GM19023 (cell line): ENCODE measurements around the gene SUPT7L.

ENCODE experiments used
- ATAC-seq: cut with Tn5 transposase; IDR thresholded peaks from one replicate; pipeline ENCODE4 v1.9.1; 2021; ENCODE audit warnings: mild to moderate bottlenecking, moderate library complexity; ENCODE audit not compliant: unreplicated experiment

Gene SUPT7L, protein sequence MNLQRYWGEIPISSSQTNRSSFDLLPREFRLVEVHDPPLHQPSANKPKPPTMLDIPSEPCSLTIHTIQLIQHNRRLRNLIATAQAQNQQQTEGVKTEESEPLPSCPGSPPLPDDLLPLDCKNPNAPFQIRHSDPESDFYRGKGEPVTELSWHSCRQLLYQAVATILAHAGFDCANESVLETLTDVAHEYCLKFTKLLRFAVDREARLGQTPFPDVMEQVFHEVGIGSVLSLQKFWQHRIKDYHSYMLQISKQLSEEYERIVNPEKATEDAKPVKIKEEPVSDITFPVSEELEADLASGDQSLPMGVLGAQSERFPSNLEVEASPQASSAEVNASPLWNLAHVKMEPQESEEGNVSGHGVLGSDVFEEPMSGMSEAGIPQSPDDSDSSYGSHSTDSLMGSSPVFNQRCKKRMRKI

DNA sequence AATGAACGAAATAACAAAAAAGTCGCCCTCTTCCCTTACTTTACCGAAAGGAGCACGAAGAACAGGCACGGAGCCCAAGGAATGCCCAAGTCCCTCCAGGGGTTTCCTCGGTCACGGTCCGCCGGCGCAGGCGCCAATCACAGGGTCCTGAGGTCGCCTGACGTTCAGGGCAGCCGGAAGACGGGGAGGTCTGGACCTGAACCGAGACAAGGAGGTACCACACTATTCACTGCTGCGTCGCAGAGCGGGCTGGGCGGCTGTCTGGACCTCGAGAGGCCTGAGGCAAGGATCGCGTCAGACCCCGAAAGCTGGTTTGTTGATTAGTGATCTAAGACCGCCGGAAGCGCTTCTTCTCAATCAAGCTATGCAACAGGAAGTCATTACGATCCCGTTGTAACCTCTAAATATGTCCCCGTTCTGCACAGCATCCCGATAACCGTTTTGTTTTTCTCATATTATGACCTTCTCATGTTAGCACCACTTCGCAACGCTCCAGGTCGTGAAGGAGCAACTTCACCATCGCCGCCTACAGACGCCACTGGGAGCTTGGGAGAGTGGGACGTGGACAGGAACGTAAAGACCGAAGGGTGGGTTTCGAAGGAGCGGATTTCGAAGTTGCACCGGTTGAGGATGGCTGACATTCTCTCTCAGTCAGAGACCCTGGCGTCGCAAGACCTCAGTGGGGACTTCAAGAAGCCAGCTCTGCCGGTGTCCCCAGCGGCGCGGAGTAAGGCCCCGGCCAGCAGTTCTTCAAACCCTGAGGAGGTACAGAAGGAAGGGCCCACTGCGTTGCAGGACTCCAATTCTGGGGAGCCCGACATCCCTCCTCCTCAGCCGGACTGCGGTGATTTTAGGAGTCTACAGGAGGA, at the start of gene SUPT7L, which contains the start of gene SLC4A1AP:
Gene SUPT7L (minus strand): TSS at position 330 of the 869 bp plus-strand sequence. CDS start 1,422 bp downstream, outside the sequence.
Gene SLC4A1AP (plus strand): TSS at position 605 of the 869 bp plus-strand sequence. CDS start 26 bp downstream, at position 631.
- ATAC-seq = peak; percentile 70

DNA sequence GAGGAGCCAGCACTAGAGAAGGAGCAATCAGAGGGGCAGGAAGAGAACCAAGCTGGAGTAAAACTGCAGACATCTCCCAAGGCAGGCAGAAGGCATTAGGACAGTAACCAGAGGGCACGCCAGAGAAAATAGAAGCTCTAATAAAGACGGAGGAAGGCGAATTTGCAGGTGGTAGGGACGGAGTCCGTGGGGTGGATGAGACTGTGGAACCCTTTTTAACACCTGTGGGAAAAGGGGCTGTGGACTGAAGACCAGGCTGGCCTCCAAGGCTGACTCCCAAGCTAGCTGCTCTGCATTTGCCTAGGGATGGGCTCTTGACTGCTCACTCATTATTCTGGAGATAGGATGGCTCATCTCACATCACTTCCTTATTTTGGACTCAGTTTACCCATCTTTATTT, 49.8 kb upstream of the SUPT7L start:
- no peak for ATAC-seq

DNA sequence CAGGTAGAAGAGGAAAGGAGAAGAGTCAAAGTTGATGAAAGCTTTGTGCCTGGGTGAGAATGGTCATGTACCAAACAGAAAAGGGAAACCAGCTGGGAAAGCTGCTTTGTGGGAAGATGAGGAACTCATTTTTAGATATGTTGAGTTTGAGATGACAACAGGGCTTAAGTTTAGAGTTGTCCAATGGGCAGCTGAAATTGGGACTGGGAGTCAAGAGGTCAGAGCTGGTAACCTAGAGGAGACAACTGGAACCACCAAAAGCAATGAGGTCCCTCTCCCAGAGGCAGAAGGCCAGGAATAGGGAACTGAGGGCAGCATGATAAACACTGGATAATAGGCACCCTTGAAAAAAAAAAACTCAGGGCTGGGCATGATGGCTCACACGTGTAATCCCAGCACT, 49.1 kb upstream of the SUPT7L start:
- no peak for ATAC-seq

DNA sequence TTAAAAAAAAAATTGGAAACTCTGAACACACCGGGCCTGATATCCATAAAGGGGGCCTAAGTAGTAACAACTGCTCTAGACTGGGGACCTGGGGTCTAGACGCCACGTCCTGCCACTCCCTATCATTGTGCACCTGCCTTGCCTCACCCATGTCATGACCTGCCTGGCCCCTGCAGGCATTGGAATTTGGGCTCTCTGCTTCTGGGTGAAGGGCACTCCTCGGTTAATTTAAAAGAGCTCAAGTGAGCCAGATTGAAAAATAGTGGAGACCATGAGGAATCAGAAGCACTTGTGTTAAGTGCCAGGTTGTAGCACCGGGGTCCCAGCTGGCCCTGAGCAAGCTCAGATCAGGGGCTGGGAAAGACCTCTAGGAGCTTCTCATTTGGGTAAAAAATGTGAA, 48.4 kb upstream of the SUPT7L start:
- ATAC-seq = no peak

DNA sequence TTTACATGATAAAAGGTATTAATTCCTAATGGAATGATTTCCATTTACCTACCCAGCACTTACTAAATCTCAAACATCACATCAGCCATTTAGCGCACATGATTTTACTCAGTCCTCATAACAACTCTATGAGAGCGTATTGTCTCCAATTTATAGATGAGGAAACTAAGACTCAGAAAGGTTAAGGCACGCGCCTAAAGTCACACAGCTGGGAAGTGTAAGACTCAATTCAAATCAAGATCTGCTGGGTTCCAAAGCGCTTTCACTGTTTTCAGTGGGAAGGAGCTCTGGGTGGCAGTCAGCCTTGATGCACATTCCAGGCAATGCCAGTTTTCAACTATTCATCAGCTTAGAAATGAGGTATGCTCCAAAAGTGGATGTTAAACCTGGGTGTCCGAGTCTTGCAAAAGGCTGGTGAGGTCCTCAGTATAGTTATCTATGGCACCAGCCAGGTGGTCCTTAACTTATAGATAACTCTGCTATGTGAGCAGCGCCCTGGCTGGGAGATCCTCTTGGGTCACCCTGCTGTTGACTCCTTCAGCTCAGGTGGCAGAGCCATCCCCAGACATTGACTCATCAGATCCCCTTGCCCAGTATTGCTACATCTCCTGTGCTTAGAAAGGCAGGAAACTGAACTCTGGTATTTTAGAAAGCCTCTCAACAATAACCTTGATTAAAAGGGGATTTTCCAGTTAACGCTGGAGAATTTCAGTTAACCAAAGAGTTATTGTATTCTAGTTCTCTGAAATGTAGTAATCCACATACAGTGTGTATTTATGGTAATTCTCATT, 47.4 kb upstream of the SUPT7L start:
- ATAC-seq = no peak

DNA sequence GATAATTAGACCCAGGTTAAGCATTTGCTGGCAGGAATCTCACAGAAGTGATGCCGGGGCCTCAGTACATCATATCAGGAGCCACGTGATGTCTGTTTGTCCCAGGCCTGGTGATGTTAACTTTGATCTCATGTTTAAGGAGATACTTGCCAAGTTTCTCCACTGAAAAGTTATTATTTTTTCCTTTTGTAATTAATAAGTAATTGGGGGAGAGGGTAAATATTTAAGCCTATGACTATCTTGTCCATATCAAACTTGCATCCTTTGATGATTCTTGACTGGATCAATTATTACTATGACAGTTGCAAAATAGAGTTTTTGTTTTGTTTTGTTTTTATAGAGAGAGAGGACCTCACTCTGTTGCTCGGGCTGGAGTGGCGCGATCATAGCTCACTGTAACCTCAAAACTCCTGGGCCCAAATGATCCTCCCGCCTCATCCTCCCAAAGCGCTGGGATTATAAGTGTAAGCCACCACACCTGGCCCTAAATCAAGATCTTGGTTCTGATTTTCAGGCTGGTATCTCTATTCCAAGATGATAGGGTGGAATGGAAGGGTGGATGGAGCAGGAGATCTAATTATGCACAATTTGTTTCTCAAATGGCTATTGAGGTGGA, 46.7 kb upstream of the SUPT7L start:
- ATAC-seq = no peak

DNA sequence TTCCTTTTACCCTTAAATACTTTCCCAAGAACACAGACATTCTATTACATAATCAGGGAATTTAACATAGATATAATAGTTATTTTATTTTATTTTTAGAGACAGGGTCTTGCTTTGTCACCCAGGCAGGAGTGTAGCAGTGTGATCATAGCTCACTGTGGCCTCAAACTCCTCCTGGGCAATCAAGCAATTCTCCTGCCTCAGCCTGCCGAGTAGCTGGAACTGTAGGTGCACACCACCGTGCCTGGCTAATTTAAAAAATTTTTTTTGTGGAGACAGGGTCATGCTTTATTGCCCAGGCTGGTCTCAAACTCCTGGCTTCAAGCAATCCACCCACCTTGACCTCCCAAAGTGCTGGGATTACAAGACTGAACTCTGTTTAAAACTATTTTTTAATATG, 45.9 kb upstream of the SUPT7L start:
- ATAC-seq = no peak

DNA sequence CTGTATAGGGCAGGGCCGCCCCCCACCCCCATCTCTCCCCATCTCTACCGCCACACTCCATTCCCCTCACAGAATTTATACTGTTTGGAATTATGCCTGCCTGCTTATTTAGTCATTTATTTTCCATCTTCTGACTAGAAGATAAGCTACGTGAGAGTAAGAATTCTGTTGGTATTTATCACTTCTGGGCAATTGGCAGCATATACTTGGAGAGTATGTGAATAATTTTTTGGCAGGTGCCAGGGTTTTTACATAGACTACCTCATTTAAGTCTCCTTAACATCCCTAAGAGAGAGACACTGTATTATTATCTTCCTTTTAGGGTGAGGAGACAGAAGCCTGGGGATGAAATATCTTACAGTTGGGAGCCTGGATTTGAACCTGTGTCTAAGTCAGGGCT, 45.3 kb upstream of the SUPT7L start:
- ATAC-seq = no peak

DNA sequence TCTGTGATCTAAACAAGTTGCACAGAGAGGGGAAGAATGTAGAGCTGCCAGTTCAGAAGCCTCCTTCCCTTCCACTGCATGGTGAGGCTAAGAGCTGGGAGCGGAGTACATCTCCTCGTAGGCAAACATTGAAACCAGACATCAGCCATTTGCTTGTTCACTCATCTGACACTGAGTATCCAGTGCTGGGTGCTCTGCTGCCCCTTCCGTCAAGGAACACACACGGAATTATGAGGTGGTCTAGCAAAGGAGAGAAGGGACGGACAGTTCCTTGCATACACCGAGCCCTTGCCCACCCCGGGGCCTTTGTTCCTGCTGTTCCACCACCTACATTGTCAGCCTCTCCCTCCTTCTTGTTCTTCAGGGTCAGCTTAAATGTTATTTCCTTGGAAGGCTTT, 44.8 kb upstream of the SUPT7L start:
- no peak for ATAC-seq

DNA sequence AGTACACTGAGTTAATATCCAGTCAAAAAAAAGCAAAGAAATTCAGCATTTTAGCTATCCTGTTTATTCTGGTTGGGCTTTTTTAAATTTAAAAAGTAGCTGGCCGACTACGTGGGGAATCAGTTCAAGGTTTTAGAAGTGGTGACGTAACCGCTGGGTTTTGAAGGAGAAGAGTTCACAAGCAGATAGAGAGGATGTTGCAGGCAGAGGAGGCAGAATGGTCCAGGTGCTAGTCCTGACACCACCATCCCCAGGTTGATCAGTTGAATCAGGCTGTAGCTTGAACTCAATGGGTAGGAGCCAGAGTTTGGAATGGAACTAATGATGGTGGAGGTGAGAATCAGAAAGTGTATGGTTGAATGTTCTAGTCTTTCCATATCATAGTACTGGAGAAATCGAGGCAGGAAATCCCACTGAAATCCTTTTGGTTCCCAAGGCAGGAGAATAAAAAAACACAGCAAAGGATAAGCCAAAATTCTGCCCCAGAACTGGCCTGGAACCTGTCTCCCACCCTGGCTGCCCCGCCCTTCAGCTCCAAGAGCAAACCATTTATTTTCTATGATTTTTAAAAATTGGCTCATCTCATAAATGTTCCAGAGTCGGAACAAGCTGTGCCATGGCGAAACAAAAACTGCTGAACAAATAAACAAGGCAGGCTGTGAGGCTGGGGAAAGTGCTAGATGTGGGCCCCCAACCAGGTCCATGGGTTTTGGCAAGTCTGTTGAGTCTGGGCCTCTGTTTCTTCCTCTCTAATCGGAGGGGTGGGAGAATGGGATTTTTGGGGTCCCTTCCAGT, 44.2 kb upstream of the SUPT7L start:
- ATAC-seq = no peak

DNA sequence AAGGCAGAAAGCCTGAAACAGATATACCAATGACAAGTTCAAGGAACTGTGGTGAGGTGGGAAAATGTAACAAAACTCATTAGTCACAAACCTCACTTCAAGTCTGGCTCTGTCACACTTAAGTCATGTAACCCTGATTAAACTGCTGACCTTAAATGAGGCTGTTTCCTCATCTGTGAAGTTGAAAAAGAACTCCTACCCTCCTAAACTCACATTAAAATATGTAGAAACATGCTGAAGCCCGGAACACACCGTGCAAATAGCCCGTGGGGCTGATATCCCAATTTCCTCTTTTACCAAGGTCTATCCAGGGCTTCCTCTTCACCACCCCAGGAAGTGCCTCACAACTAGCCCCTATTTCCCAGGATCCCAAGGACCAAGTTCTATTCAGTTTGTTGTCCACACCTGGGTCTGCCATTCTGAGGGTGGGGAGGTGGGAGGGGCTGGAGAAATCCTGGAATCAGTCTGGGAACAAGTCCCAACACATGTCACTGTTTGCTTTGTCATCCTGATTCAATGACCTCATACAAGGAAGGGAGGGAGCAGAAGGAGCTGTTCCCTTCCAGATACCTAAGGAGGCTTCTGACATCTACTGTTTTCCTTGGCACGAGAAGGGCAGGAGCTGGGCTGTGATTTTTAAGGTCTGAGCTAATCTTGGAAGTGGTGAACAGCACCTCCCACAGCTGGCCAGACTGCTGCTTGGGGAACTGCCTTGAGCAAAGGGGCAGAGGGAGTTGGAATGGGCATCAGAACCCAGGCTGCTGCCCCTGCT, 42.6 kb upstream of the SUPT7L start:
- ATAC-seq = no peak

DNA sequence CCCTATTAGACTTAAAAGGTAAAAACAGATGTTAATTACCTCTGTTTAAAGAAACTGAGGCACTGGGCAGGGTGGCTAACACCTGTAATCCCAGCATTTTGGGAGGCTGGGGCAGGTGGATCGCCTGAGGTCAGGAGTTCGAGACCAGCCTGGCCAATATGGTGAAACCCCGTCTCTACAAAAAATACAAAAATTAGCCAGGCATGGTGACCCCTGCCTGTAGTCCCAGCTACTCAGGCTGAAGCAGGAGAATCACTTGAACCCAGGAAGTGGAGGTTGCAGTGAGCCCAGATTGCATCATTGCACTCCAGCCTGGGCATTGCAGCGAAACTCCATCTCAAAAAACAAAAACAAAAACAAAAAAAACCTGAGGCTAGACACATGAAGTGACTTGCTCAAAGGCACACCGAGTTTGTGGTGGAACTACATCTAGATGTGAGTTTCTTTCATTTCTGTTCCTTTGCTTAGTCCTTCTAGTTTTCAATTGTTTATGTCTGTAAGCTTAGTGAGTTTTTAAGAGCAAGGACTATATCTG, 41.0 kb upstream of the SUPT7L start:
- no peak for ATAC-seq

DNA sequence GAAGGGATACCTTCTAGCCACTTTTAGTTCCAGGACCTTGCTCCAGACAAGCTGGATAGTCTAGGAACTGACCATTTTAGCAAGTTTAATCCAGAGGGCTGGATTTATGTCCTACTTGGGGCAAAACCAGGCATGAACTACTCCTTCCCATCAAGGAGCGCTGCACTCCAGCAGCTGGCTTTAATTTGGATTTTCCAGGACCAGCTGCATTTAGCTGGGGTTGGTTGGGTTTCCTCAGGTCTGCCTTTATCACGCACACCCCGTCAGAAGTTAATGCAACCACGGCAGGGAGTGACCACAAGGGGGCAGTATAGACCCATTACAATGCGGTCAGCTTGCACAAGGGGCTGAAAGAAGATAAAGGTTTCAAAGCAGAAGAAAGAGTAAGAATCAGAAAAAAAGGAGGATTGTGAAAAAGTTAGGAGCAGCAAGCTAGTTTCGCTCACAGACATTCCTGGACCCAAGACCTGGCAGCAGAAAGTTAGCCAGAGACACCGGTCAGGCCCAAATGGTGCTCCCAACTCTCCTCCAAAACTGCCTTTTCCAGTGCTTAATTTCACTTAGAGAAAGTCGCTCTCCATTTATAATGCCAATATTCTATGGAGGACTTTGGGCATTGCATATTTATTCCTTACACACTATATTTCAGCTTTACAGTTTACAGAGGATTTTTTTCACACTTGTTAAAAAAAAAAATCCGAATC, 40.4 kb upstream of the SUPT7L start:
- ATAC-seq = no peak

DNA sequence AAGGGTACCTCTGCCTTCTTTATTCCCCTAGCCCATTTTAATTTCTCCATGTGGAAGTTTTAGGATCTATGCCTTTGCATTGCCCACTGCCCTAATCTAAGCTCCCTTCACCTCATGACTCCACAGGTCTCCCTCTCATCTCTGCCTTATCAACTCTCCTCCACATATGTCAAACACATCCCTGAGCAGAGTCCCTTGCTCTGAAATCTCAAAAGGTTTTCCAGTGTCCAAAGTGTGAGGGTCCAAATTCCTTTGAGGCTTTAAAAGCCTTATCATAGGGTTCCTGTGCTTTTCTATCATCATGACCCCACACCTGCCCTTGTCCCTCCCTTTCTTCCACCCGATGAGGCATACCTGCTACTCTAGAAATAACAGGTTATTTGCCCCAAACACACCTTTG, 38.9 kb upstream of the SUPT7L start:
- ATAC-seq = no peak

DNA sequence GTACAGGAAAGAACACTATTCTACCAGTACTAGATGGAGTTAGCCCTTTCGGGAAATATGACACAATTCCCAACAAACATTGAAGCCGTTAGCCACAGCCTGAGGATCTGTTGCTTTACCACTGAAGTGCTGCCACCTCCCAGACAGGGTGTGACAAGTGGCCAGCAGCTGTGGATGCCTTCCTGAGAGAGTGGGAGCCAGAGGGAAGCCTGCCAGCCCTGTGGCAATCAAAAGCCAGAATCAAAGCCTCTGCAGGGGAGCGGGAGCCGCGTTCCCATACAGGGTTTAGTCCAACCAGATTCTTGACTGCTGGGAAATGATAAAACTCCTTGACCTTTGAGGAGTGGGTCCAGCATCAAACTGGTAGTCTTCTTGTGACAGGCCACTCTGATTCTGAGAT, 38.3 kb upstream of the SUPT7L start:
- no peak for ATAC-seq

DNA sequence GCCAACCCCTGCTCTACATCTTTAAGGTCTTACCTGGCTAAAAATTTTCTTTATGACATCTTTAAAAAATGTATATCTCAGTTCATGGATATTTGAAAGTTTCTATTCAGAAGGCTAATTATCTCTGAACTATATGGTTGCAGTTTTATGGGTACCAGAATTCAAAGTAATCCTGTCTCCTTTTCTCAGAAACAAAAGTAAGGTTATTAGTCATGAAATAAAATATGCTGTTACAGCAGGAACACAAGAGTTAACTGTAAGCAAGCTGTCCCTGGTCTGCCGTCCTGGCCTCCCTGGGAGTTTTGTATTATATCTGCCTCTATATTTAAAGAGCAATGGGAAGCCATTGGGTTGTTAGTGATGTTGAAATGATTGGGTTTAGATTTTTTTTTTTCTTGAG, 34.2 kb upstream of the SUPT7L start:
- ATAC-seq = no peak

DNA sequence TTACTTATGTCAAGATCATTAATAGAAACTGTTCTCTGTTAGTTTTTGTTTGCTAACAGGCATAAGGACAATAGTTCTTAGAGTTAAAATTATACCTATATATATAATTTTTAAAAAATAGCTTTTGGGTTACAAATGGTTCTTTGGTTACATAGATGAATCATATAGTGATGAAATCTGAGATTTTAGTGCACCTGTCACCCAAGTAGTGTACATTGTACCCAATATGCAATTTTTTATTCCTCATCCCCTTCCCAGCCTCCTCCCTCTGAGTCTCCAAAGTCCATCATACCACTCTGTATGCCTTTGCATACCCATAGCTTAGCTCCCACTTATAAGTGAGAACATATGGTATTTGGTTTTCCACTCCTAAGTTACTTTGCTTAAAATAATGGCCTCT, 26.6 kb upstream of the SUPT7L start:
- ATAC-seq = no peak

DNA sequence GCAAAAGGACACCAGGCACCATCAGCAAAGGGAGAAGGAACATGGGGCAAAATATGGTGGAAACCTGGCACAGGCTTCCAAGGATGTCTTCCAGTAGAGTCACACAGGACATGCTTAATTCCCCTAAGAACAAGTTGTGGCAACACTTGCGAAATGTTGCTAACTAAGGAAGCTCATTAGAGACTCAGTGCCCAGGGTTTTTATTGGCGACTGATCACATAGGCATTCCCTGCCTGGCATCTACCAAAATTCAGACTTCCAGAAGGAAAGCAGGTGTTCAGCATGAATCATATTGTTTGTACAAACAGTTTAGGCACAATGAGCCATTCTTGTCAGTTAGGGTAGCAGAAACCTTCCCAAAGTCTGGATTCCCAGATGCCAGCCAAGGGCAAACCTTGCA, 26.0 kb upstream of the SUPT7L start:
- ATAC-seq = no peak
